Measurements from ENCODE around the gene CUBN. TPM values are rescaled to one million over a fixed set of nuclear protein-coding genes. Genes with fewer than 3 reads are reported as not detected.

Gene CUBN
- total RNA-seq, 3 donors from 2014 or later = 0.14 to 0.26 (median 0.25) TPM

DNA sequence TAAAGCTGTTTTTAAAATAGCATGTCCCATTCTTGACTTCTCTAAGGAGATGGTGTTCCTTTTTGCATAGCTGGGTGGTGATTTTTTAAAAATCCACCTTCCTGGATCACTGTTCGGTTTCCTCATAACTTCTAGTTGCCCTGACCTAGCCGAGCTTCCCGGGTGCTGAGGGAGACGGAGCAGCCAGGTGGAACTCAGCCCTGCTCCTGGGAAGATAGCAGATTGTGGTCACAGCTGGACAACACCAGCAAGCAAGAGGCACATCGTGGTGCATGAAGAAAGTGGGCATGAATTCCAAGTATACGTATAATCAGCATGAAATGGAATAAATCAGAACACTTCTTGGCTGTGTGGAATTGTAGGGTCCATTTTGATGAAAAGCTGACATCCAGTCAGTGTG is 238.9 kb downstream of the CUBN start:
- peaks cover 16% of the 10 kb centered on the region for H3K4me1 Mint-ChIP-seq (ENCODE audit: low read depth)
- H3K4me3 Mint-ChIP-seq = no peak overlapping the region
- DNase-seq (no peak), ATAC-seq (no peak)
- no peaks in the 10 kb centered on the region for H3K9me3 Mint-ChIP-seq
- no peaks in the 10 kb centered on the region for H3K27me3 Mint-ChIP-seq (ENCODE audit: low read depth)
- peaks cover 7% of the 10 kb centered on the region for H3K36me3 Mint-ChIP-seq (ENCODE audit: insufficient read depth)

- H3K36me3 Mint-ChIP-seq (ENCODE audit: insufficient read depth) = peaks cover 7% of the 10 kb centered on the region
- H3K4me3 Mint-ChIP-seq = no peak overlapping the region
- no peak for ATAC-seq
- no peaks in the 10 kb centered on the region for H3K27me3 Mint-ChIP-seq (ENCODE audit: low read depth)
- H3K9me3 Mint-ChIP-seq = no peaks in the 10 kb centered on the region
- H3K4me1 Mint-ChIP-seq (ENCODE audit: low read depth) = peaks cover 16% of the 10 kb centered on the region
- no peak for DNase-seq
These were observed 242.0 kb downstream of the CUBN start for GRCh38 chr10:16887565-16887964.

- H3K4me3 Mint-ChIP-seq = no peak overlapping the region
- ATAC-seq (no peak), DNase-seq (no peak)
- H3K4me1 Mint-ChIP-seq (ENCODE audit: low read depth) = peaks cover 5% of the 10 kb centered on the region
- H3K9me3 Mint-ChIP-seq = no peaks in the 10 kb centered on the region
- no peaks in the 10 kb centered on the region for H3K27me3 Mint-ChIP-seq (ENCODE audit: low read depth)
- H3K36me3 Mint-ChIP-seq (ENCODE audit: insufficient read depth) = peaks cover 7% of the 10 kb centered on the region
These were observed 243.6 kb downstream of the CUBN start for GRCh38 chr10:16886031-16886430.

DNA sequence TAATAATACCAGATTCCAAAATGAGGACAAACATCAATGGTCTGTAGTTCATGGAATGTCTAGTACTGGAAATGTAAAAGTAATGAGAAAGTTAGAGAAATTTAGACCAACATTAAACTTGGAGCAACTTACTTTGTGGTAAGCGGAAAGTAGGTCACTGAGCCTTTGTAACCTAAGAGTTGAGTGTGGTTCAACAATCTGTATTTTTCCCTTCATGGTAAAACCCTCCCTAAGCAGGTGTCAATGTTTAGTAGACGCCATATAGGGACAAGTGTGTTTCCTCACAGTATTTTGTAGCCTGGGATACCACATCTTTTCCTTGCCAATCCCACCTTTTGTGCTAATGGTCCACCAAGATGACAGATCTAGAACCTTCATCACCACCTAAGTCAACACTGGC is 245.1 kb downstream of the CUBN start:
- Mint-ChIP-seq H3K9me3 (no peaks in the 10 kb centered on the region), H3K36me3 (ENCODE audit: insufficient read depth) (peaks cover 8% of the 10 kb centered on the region), H3K4me1 (ENCODE audit: low read depth) (no peaks in the 10 kb centered on the region), H3K4me3 (no peak overlapping the region), H3K27me3 (ENCODE audit: low read depth) (no peaks in the 10 kb centered on the region)
- ATAC-seq (no peak), DNase-seq (no peak)

- no peak overlapping the region for H3K4me3 Mint-ChIP-seq
- no peaks in the 10 kb centered on the region for H3K4me1 Mint-ChIP-seq (ENCODE audit: low read depth)
- peaks cover 6% of the 10 kb centered on the region for H3K36me3 Mint-ChIP-seq (ENCODE audit: insufficient read depth)
- ATAC-seq = no peak
- no peak for DNase-seq
- no peaks in the 10 kb centered on the region for H3K9me3 Mint-ChIP-seq
- H3K27me3 Mint-ChIP-seq (ENCODE audit: low read depth) = no peaks in the 10 kb centered on the region
These were observed 246.5 kb downstream of the CUBN start for GRCh38 chr10:16883084-16883483.

DNA sequence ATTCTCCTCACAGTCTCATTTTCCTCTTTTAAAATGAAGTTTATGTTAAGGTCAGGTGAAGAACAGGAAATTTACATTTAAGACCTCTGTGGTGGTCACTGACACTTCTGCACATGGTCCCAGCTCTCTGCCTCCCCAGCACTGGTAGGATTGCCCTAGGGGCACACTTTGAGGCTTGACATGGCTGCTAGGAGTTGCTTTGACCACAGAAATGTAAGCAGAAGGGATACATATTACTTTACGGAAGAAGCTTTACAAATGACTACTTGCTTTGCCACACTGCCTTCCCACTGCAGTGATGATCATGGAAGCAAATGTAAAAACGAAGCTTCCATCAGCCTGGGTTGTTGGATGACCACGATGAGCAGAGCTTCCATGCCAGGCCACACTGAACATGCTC is 259.3 kb downstream of the CUBN start:
- H3K36me3 Mint-ChIP-seq (ENCODE audit: insufficient read depth) = peaks cover 24% of the 10 kb centered on the region
- no peak overlapping the region for H3K4me3 Mint-ChIP-seq
- DNase-seq = no peak
- H3K9me3 Mint-ChIP-seq = no peaks in the 10 kb centered on the region
- H3K27me3 Mint-ChIP-seq (ENCODE audit: low read depth) = no peaks in the 10 kb centered on the region
- no peak for ATAC-seq
- H3K4me1 Mint-ChIP-seq (ENCODE audit: low read depth) = no peaks in the 10 kb centered on the region

DNA sequence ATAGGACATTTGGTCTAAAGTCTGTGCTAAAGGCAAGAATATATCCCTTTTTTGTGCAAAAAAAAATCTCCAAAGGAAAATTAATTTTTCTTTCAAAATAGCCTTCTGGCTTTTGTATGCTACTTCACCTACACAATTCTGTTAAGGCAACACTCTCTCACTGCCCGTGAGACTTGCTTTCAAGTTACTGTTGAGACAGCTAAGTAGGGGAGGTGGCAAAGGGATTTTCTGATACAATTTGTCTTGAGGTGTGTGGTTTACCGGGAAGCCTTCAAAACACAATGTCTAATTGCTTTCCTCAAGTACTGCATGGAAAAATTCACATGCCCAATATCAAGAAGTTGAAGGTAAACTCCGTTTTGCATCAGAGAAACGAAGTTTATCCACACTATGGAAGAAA is 261.6 kb downstream of the CUBN start:
- peaks cover 16% of the 10 kb centered on the region for H3K36me3 Mint-ChIP-seq (ENCODE audit: insufficient read depth)
- H3K9me3 Mint-ChIP-seq = no peaks in the 10 kb centered on the region
- H3K4me1 Mint-ChIP-seq (ENCODE audit: low read depth) = no peaks in the 10 kb centered on the region
- no peak overlapping the region for H3K4me3 Mint-ChIP-seq
- H3K27me3 Mint-ChIP-seq (ENCODE audit: low read depth) = no peaks in the 10 kb centered on the region
- no peak for DNase-seq
- ATAC-seq = no peak

- no peaks in the 10 kb centered on the region for H3K9me3 Mint-ChIP-seq
- DNase-seq = no peak
- H3K27me3 Mint-ChIP-seq (ENCODE audit: low read depth) = no peaks in the 10 kb centered on the region
- no peak overlapping the region for H3K4me3 Mint-ChIP-seq
- no peaks in the 10 kb centered on the region for H3K4me1 Mint-ChIP-seq (ENCODE audit: low read depth)
- peaks cover 11% of the 10 kb centered on the region for H3K36me3 Mint-ChIP-seq (ENCODE audit: insufficient read depth)
- no peak for ATAC-seq
These were observed 262.1 kb downstream of the CUBN start for GRCh38 chr10:16867556-16867955.

DNA sequence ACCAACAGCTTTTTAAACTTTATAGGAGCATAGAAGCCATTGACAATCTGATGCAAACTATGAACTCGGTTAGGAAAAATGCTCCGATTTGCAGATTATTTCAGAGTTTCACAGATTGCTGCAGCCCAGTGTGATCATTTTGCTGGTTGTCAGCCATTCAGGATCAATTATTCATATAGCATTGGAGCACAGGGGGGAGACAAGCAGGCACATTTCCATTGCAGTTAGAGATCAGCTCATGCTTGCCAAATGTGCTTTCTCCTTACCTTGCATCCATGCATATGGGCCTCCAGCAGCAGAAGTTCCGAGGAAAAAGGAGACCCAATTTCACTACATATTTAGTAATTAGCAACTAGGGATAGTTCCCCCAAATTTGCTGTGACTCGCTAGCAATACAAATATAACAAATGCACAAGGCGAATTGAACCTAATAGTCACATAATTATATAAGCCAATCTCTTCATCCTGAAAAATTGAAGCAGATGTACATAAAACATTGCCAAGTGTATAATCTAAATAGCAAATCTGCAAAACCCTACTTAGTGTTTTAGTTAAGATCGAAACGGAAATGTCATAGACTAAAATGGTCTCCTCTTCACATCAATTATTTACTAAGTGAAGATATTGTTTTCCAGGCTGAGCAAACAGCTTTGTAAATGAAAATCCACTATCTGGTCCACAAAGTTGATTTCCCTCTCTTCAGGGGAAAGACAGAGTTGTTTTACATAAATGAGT is 262.9 kb downstream of the CUBN start:
- Mint-ChIP-seq H3K9me3 (no peaks in the 10 kb centered on the region), H3K4me1 (ENCODE audit: low read depth) (no peaks in the 10 kb centered on the region), H3K36me3 (ENCODE audit: insufficient read depth) (peaks cover 11% of the 10 kb centered on the region), H3K4me3 (no peak overlapping the region), H3K27me3 (ENCODE audit: low read depth) (no peaks in the 10 kb centered on the region)
- no peak for DNase-seq
- ATAC-seq = no peak

DNA sequence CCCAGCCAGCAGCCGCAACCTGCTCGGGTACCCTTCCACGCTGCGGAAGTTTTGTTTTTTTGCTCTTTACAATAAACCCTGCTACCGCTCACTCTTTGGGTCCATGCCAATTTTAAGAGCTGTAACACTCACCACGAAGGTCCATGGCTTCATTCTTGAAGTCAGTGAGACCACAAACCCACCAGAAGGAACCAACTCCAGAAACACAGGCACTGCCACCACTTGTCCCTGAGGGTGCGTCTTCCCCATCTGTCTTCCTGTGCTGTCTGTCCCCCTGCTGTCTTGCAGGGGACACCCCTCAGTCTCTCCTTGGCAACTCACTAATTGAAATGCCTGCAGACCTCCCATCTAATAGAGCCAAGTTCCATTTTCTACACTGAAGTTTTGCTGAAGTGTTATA is 263.8 kb downstream of the CUBN start:
- DNase-seq (no peak), ATAC-seq (no peak)
- Mint-ChIP-seq H3K4me3 (no peak overlapping the region), H3K9me3 (peaks cover 3% of the 10 kb centered on the region), H3K27me3 (ENCODE audit: low read depth) (no peaks in the 10 kb centered on the region), H3K4me1 (ENCODE audit: low read depth) (no peaks in the 10 kb centered on the region), H3K36me3 (ENCODE audit: insufficient read depth) (peaks cover 13% of the 10 kb centered on the region)

DNA sequence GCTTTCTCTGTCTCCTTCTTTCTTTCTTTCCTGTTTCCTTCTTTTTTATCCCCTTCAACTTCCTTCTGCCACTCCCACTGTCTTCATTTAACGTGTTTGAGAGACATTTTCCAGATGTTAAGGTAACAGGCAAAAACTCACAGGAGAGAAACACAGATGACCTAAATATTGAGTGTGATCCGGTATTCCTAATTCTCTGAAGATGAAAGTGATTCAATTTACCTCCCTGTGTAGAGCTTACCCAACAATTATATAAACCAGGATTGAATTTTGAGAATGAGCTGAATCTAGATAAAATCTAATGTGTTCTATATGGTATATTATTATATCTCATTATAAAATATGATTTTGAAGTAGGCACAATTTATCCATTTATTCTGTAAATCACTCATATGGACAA is 265.8 kb downstream of the CUBN start:
- ATAC-seq (no peak), DNase-seq (no peak)
- peaks cover 6% of the 10 kb centered on the region for H3K9me3 Mint-ChIP-seq
- H3K27me3 Mint-ChIP-seq (ENCODE audit: low read depth) = no peaks in the 10 kb centered on the region
- no peaks in the 10 kb centered on the region for H3K4me1 Mint-ChIP-seq (ENCODE audit: low read depth)
- H3K36me3 Mint-ChIP-seq (ENCODE audit: insufficient read depth) = peaks cover 13% of the 10 kb centered on the region
- no peak overlapping the region for H3K4me3 Mint-ChIP-seq

DNA sequence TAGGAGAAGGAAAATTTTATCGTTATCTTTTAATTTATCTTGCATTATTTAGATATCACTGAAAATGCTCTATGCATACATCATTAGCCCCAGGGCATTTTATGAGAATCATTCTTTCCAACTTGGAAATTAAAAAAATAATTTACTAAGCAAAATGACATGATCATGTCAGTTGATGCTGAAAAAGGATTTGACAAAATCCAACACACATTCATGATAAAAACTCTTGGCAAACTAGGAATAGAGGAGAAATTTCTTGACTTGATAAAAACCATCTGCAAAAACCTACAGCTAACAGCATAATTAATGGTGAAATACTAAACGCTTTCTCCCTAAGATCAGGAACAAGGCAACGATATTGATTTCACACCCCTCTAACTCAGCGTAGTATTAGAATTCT is 272.2 kb downstream of the CUBN start:
- no peak overlapping the region for H3K4me3 Mint-ChIP-seq
- no peaks in the 10 kb centered on the region for H3K27me3 Mint-ChIP-seq (ENCODE audit: low read depth)
- DNase-seq (no peak), ATAC-seq (no peak)
- H3K36me3 Mint-ChIP-seq (ENCODE audit: insufficient read depth) = peaks cover 5% of the 10 kb centered on the region
- H3K4me1 Mint-ChIP-seq (ENCODE audit: low read depth) = no peaks in the 10 kb centered on the region
- peaks cover 6% of the 10 kb centered on the region for H3K9me3 Mint-ChIP-seq

GRCh38 chr10:16856567-16856966 is 273.0 kb downstream of the CUBN start:
- Mint-ChIP-seq H3K4me3 (no peak overlapping the region), H3K4me1 (ENCODE audit: low read depth) (no peaks in the 10 kb centered on the region), H3K27me3 (ENCODE audit: low read depth) (no peaks in the 10 kb centered on the region), H3K36me3 (ENCODE audit: insufficient read depth) (peaks cover 4% of the 10 kb centered on the region), H3K9me3 (peaks cover 6% of the 10 kb centered on the region)
- DNase-seq = no peak
- no peak for ATAC-seq

DNA sequence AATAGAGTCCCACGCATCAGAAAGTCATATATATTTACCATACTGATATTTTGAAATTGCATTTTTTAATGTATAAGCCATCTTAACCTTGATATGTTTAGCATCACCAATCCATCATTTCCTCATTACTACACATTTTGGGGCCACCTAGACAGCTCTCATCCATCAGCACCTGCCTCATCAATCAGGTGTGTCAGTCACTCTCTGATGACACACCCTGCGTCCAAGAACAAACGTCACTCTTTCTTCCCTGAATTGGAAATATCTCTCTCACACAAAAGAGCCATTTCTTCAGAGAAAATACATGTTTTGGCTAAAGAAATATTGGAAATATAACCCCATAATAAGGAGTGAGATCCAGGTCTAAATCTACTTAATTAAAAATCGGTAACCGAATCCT is 273.5 kb downstream of the CUBN start:
- no peaks in the 10 kb centered on the region for H3K4me1 Mint-ChIP-seq (ENCODE audit: low read depth)

GRCh38 chr10:16854623-16855022 is 275.0 kb downstream of the CUBN start:
- H3K9me3 Mint-ChIP-seq = no peaks in the 10 kb centered on the region
- H3K4me1 Mint-ChIP-seq (ENCODE audit: low read depth) = no peaks in the 10 kb centered on the region
- DNase-seq (no peak), ATAC-seq (no peak)
- H3K27me3 Mint-ChIP-seq (ENCODE audit: low read depth) = no peaks in the 10 kb centered on the region
- no peaks in the 10 kb centered on the region for H3K36me3 Mint-ChIP-seq (ENCODE audit: insufficient read depth)
- H3K4me3 Mint-ChIP-seq = no peak overlapping the region

More for the DNA sequence above, 273.5 kb downstream of the CUBN start:
- H3K4me3 Mint-ChIP-seq = no peak overlapping the region
- H3K36me3 Mint-ChIP-seq (ENCODE audit: insufficient read depth) = peaks cover 4% of the 10 kb centered on the region
- H3K27me3 Mint-ChIP-seq (ENCODE audit: low read depth) = no peaks in the 10 kb centered on the region
- no peak for DNase-seq
- peaks cover 6% of the 10 kb centered on the region for H3K9me3 Mint-ChIP-seq
- ATAC-seq = no peak
